Measurements from ENCODE around the gene ABCG8. TPM values are rescaled to one million over a fixed set of nuclear protein-coding genes. Genes with fewer than 3 reads are reported as not detected.

The ABCG8 gene
- total RNA-seq: not detected in 3 replicates

GRCh38 chr2:43838560-43839267 lies at the start of gene ABCG8, which contains the start of gene ABCG5:
Gene ABCG8 (plus strand): TSS chr2:43838971. CDS start chr2:43839054, 83 bp downstream.
Gene ABCG5 (minus strand): TSS chr2:43838839. CDS start chr2:43838679, 160 bp downstream.
- TF ChIP-seq CTCF (IDR thresholded peaks at IDR 0.05; ENCODE audit: unreplicated experiment): no peak

GRCh38 chr2:43790147-43790546 lies 48.6 kb upstream of the ABCG8 start:
- no peak overlapping the region for H3K4me3 Mint-ChIP-seq
- no peak for TF ChIP-seq CTCF (IDR thresholded peaks at IDR 0.05; ENCODE audit: unreplicated experiment)
- no peak for DNase-seq (ENCODE audit: low spot score in 2 of 2, unreplicated experiment in 2 of 2)
- H3K4me1 Mint-ChIP-seq: no peaks in the 10 kb centered on the region
- peaks cover 30% of the 10 kb centered on the region for H3K36me3 Mint-ChIP-seq
- no peak overlapping the region for H3K27ac Mint-ChIP-seq
- H3K27me3 Mint-ChIP-seq (ENCODE audit: low read depth): no peaks in the 10 kb centered on the region
- H3K9me3 Mint-ChIP-seq: no peaks in the 10 kb centered on the region

More at GRCh38 chr2:43838560-43839267, at the start of gene ABCG8, which contains the start of gene ABCG5:
- H3K9me3 Mint-ChIP-seq: no peaks in the 10 kb centered on the region
- no peak for DNase-seq (ENCODE audit: low spot score in 2 of 2, unreplicated experiment in 2 of 2)
- H3K27ac Mint-ChIP-seq: no peak within 1 kb of the TSS
- H3K4me1 Mint-ChIP-seq: no peaks in the 10 kb centered on the region
- no peaks in the 10 kb centered on the region for H3K36me3 Mint-ChIP-seq
- H3K27me3 Mint-ChIP-seq (ENCODE audit: low read depth): no peaks in the 10 kb centered on the region
- H3K4me3 Mint-ChIP-seq: no peak within 1 kb of the TSS

GRCh38 chr2:43791035-43791765 lies 47.6 kb upstream of the ABCG8 start:
- no peaks in the 10 kb centered on the region for H3K27me3 Mint-ChIP-seq (ENCODE audit: low read depth)
- no peak for TF ChIP-seq CTCF (IDR thresholded peaks at IDR 0.05; ENCODE audit: unreplicated experiment)
- no peak for DNase-seq (ENCODE audit: low spot score in 2 of 2, unreplicated experiment in 2 of 2)
- H3K36me3 Mint-ChIP-seq: peaks cover 29% of the 10 kb centered on the region
- H3K27ac Mint-ChIP-seq: no peak overlapping the region
- no peaks in the 10 kb centered on the region for H3K4me1 Mint-ChIP-seq
- no peaks in the 10 kb centered on the region for H3K9me3 Mint-ChIP-seq
- no peak overlapping the region for H3K4me3 Mint-ChIP-seq

GRCh38 chr2:43792653-43793052 lies 46.1 kb upstream of the ABCG8 start:
- Mint-ChIP-seq H3K27ac (no peak overlapping the region), H3K9me3 (no peaks in the 10 kb centered on the region), H3K36me3 (peaks cover 34% of the 10 kb centered on the region), H3K4me1 (no peaks in the 10 kb centered on the region), H3K4me3 (no peak overlapping the region), H3K27me3 (ENCODE audit: low read depth) (no peaks in the 10 kb centered on the region)
- TF ChIP-seq CTCF (IDR thresholded peaks at IDR 0.05; ENCODE audit: unreplicated experiment): no peak
- no peak for DNase-seq (ENCODE audit: low spot score in 2 of 2, unreplicated experiment in 2 of 2)

GRCh38 chr2:43794956-43795355 lies 43.8 kb upstream of the ABCG8 start:
- Mint-ChIP-seq H3K27ac (no peak overlapping the region), H3K27me3 (ENCODE audit: low read depth) (no peaks in the 10 kb centered on the region), H3K4me3 (no peak overlapping the region), H3K4me1 (no peaks in the 10 kb centered on the region), H3K9me3 (no peaks in the 10 kb centered on the region), H3K36me3 (peaks cover 30% of the 10 kb centered on the region)
- DNase-seq (ENCODE audit: low spot score in 2 of 2, unreplicated experiment in 2 of 2): no peak
- TF ChIP-seq CTCF (IDR thresholded peaks at IDR 0.05; ENCODE audit: unreplicated experiment): no peak

All from mesothelial cell of epicardium (in vitro differentiated cells).